Measurements from ENCODE around the gene PRKCB.

The PRKCB gene

GRCh38 chr16:24009098-24009497 lies 173.3 kb downstream of the PRKCB start:
- TF ChIP-seq, protein P1, sequence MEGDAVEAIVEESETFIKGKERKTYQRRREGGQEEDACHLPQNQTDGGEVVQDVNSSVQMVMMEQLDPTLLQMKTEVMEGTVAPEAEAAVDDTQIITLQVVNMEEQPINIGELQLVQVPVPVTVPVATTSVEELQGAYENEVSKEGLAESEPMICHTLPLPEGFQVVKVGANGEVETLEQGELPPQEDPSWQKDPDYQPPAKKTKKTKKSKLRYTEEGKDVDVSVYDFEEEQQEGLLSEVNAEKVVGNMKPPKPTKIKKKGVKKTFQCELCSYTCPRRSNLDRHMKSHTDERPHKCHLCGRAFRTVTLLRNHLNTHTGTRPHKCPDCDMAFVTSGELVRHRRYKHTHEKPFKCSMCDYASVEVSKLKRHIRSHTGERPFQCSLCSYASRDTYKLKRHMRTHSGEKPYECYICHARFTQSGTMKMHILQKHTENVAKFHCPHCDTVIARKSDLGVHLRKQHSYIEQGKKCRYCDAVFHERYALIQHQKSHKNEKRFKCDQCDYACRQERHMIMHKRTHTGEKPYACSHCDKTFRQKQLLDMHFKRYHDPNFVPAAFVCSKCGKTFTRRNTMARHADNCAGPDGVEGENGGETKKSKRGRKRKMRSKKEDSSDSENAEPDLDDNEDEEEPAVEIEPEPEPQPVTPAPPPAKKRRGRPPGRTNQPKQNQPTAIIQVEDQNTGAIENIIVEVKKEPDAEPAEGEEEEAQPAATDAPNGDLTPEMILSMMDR (IDR thresholded peaks at IDR 0.05), result no peak

DNA sequence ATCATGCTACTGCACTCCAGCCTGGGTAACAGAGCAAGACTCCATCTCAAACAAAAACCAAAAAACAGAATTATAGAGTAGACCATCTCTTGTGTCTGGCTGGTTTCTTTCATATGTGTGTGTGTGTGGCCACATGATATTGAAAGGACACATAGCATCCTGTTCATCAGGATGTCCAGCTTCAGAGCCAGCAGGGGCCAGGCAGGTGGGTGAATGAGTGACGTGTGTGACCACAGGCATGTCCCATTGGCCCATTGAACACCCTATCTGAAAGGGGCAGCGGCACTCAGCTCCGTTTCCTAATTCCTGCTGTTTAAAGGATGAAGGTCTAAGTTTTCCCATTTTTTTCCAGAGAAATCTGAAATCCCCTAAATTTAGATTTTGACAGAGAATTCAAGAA lies 174.2 kb downstream of the PRKCB start:
- peaks cover 36 to 44% of the 10 kb centered on the region in 2 experiments for H3K4me1 ChIP-seq (ENCODE audit: control insufficient read depth in 1 of 2, insufficient read depth in 1 of 2, low read depth in 1 of 2, low read length in 1 of 2)

More at GRCh38 chr16:24009098-24009497, 173.3 kb downstream of the PRKCB start:
- peak overlapping the region; percentile 58 for H3K27ac ChIP-seq
- no peaks in the 10 kb centered on the region for H3K9me3 ChIP-seq
- H3K4me1 ChIP-seq (ENCODE audit: control insufficient read depth in 1 of 2, insufficient read depth in 1 of 2, low read depth in 1 of 2, low read length in 1 of 2), result peaks cover 40 to 48% of the 10 kb centered on the region in 2 experiments
- no peak overlapping the region for H3K4me3 ChIP-seq (ENCODE audit: low read depth in 1 of 2, low read length in 1 of 2)
- H3K36me3 ChIP-seq, result peaks cover 19% of the 10 kb centered on the region
- no peaks in the 10 kb centered on the region for H3K27me3 ChIP-seq

GRCh38 chr16:24010440-24011089 lies 174.8 kb downstream of the PRKCB start:
- TF ChIP-seq, protein P1 (IDR thresholded peaks at IDR 0.05), result peak; percentile 74
- H3K27ac ChIP-seq, result no peak overlapping the region
- H3K27me3 ChIP-seq, result no peaks in the 10 kb centered on the region
- H3K4me1 ChIP-seq (ENCODE audit: control insufficient read depth in 1 of 2, insufficient read depth in 1 of 2, low read depth in 1 of 2, low read length in 1 of 2), result peaks cover 30 to 38% of the 10 kb centered on the region in 2 experiments
- no peak overlapping the region for H3K4me3 ChIP-seq (ENCODE audit: low read depth in 1 of 2, low read length in 1 of 2)
- no peaks in the 10 kb centered on the region for H3K9me3 ChIP-seq
- H3K36me3 ChIP-seq, result peaks cover 27% of the 10 kb centered on the region

More for the DNA sequence above, 174.2 kb downstream of the PRKCB start:
- no peaks in the 10 kb centered on the region for H3K9me3 ChIP-seq
- no peak overlapping the region for H3K4me3 ChIP-seq (ENCODE audit: low read depth in 1 of 2, low read length in 1 of 2)
- no peak overlapping the region for H3K27ac ChIP-seq
- H3K27me3 ChIP-seq, result no peaks in the 10 kb centered on the region
- peaks cover 23% of the 10 kb centered on the region for H3K36me3 ChIP-seq
- TF ChIP-seq, protein P1 (IDR thresholded peaks at IDR 0.05), result no peak

DNA sequence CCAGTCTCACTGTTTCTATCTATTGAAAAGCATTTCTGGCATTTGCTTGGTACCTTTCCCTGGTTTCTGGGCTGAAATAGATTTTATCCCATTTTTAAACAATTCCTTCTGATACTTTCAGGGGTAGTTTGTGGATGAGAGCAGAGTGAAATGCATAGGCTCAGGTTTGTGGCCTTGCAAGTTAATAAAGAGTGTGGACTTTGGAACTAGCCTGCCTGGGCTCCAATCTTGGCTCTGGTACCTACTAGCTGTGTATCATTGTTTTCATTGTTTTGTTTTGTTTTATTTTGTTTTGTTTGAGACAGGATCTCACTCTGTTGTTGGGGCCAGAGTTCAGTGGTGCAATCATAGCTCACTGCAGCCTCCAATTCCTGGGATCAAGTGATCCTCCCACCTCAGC lies 175.5 kb downstream of the PRKCB start:
- no peaks in the 10 kb centered on the region for H3K27me3 ChIP-seq
- no peaks in the 10 kb centered on the region for H3K9me3 ChIP-seq
- H3K27ac ChIP-seq, result no peak overlapping the region
- no peak overlapping the region for H3K4me3 ChIP-seq (ENCODE audit: low read depth in 1 of 2, low read length in 1 of 2)
- H3K36me3 ChIP-seq, result peaks cover 27% of the 10 kb centered on the region
- peaks cover 23 to 31% of the 10 kb centered on the region in 2 experiments for H3K4me1 ChIP-seq (ENCODE audit: control insufficient read depth in 1 of 2, insufficient read depth in 1 of 2, low read depth in 1 of 2, low read length in 1 of 2)
- TF ChIP-seq, protein P1 (IDR thresholded peaks at IDR 0.05), result no peak

DNA sequence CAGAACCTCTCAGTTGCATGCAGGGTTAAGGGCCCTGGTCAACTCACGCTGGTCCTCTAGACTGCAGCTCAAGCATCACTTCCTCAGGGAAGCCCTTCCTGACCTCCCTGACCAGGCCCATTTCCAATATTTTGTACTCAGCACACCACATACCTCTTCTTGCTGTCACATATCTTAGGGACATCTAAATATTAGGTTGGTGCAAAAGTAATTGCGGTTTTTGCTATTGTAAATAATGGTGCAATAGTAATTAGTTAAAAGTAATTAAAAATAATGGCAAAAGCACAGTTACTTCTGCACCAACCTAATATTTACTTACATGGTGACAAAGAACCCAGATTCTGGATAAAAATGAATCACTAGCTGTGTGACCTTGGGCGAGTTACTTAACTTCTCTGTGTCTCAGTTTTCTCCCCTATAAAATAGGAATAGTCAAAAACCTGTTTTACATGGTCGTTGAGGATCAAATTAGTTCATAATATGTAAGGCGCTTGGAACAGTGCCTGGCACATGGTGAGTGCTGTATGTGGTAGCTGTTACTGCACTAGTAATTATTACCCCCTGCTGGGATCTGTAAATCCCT lies 177.4 kb downstream of the PRKCB start:
- H3K27ac ChIP-seq, result no peak overlapping the region
- peaks cover 14 to 18% of the 10 kb centered on the region in 2 experiments for H3K4me1 ChIP-seq (ENCODE audit: control insufficient read depth in 1 of 2, insufficient read depth in 1 of 2, low read depth in 1 of 2, low read length in 1 of 2)

More for the DNA sequence above, 177.4 kb downstream of the PRKCB start:
- H3K36me3 ChIP-seq, result peaks cover 27% of the 10 kb centered on the region
- no peaks in the 10 kb centered on the region for H3K9me3 ChIP-seq
- no peaks in the 10 kb centered on the region for H3K27me3 ChIP-seq
- H3K4me3 ChIP-seq (ENCODE audit: low read depth in 1 of 2, low read length in 1 of 2), result no peak overlapping the region
- TF ChIP-seq, protein P1 (IDR thresholded peaks at IDR 0.05), result no peak

Data from neutrophil (primary cell).